ENCODE data around the gene RIMS3.

Gene RIMS3

DNA sequence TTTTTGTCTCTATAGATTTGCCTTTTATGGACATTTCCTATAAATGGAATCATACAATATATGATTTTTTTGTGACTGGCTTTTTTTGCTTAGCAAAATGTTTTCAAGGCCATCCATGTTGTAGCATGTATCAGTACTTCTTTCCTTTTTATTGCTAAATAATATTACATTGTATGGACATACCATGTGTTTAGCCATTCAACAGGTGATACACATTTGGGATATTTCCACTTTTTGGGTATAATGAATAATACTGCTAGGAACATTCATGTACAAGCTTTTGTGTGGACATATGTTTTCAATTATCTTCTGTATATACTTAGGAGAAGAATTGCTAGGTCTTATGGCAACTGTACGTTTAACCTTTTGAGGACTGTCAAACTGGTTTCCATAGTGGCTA lies 47.4 kb downstream of the RIMS3 start:
- Histone ChIP-seq H3K4me1 (ENCODE audit: insufficient read depth, poor library complexity, severe bottlenecking) (no peaks in the 10 kb centered on the region), H3K27me3 (ENCODE audit: insufficient read depth, poor library complexity, severe bottlenecking) (no peaks in the 10 kb centered on the region), H3K9me3 (ENCODE audit: severe bottlenecking) (no peaks in the 10 kb centered on the region), H3K27ac (ENCODE audit: poor library complexity, severe bottlenecking) (no peak overlapping the region), H3K36me3 (ENCODE audit: low read depth) (no peaks in the 10 kb centered on the region), H3K4me3 (ENCODE audit: severe bottlenecking) (no peak overlapping the region)
- ATAC-seq (ENCODE audit: low read depth) (no peak), DNase-seq (ENCODE audit: low spot score) (no peak)
- TF ChIP-seq, protein P1, sequence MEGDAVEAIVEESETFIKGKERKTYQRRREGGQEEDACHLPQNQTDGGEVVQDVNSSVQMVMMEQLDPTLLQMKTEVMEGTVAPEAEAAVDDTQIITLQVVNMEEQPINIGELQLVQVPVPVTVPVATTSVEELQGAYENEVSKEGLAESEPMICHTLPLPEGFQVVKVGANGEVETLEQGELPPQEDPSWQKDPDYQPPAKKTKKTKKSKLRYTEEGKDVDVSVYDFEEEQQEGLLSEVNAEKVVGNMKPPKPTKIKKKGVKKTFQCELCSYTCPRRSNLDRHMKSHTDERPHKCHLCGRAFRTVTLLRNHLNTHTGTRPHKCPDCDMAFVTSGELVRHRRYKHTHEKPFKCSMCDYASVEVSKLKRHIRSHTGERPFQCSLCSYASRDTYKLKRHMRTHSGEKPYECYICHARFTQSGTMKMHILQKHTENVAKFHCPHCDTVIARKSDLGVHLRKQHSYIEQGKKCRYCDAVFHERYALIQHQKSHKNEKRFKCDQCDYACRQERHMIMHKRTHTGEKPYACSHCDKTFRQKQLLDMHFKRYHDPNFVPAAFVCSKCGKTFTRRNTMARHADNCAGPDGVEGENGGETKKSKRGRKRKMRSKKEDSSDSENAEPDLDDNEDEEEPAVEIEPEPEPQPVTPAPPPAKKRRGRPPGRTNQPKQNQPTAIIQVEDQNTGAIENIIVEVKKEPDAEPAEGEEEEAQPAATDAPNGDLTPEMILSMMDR (IDR thresholded peaks at IDR 0.05; ENCODE audit: poor library complexity, severe bottlenecking), result no peak

DNA sequence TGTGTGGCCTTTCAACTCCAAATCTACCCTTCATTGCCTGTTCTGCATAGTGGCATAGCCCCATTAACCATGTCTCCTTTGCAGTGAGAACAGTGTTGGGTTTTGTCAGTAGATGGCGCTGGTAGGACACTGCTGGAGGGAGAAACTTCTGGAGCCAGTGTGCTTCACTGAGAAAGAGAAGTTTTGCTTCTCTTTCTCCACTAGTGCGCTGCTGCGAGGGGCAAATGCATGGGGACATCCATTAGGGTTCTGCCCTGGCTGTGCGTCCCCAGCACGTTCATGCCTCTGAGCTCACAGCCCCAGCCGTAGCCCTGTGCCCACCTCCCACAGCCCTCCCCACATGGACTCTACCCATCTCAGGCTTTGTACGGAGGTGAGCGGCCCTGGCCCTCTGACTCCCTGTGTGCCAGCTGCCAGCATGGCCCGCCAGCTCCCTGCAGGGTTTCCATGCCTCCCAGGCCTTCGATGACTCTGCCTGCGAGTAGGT lies 53.1 kb downstream of the RIMS3 start:
- no peak for DNase-seq (ENCODE audit: low spot score)
- no peak overlapping the region for H3K4me3 ChIP-seq (ENCODE audit: severe bottlenecking)
- ATAC-seq (ENCODE audit: low read depth), result peak; percentile 78
- no peak overlapping the region for H3K27ac ChIP-seq (ENCODE audit: poor library complexity, severe bottlenecking)
- TF ChIP-seq, protein P1 (IDR thresholded peaks at IDR 0.05; ENCODE audit: poor library complexity, severe bottlenecking), result peak; percentile 90
- no peaks in the 10 kb centered on the region for H3K4me1 ChIP-seq (ENCODE audit: insufficient read depth, poor library complexity, severe bottlenecking)
- H3K9me3 ChIP-seq (ENCODE audit: severe bottlenecking), result no peaks in the 10 kb centered on the region
- no peaks in the 10 kb centered on the region for H3K27me3 ChIP-seq (ENCODE audit: insufficient read depth, poor library complexity, severe bottlenecking)
- no peaks in the 10 kb centered on the region for H3K36me3 ChIP-seq (ENCODE audit: low read depth)

DNA sequence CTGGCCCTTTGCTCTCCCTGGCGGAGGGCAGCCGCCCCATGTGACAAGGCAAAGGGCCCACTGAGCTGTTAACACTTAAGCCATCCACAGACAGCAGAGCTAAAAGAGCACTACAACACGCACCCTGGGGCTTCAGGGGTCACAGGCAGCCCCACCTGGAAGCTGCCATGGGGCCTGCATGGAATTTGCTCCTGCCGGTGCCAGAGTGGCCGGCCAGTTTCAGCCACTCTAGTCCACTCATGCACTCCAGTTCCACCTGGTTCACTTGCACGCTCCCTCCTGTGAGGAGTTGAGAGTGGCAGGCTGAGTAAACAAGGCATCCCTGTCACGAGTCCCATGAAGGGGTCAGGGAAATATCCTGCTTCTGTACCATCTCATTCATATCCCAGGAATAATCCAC lies 55.3 kb downstream of the RIMS3 start:
- Histone ChIP-seq H3K27me3 (ENCODE audit: insufficient read depth, poor library complexity, severe bottlenecking) (no peaks in the 10 kb centered on the region), H3K4me1 (ENCODE audit: insufficient read depth, poor library complexity, severe bottlenecking) (no peaks in the 10 kb centered on the region), H3K27ac (ENCODE audit: poor library complexity, severe bottlenecking) (no peak overlapping the region), H3K4me3 (ENCODE audit: severe bottlenecking) (no peak overlapping the region), H3K36me3 (ENCODE audit: low read depth) (no peaks in the 10 kb centered on the region), H3K9me3 (ENCODE audit: severe bottlenecking) (no peaks in the 10 kb centered on the region)
- TF ChIP-seq, protein P1 (IDR thresholded peaks at IDR 0.05; ENCODE audit: poor library complexity, severe bottlenecking), result no peak
- ATAC-seq (ENCODE audit: low read depth) (no peak), DNase-seq (ENCODE audit: low spot score) (no peak)

DNA sequence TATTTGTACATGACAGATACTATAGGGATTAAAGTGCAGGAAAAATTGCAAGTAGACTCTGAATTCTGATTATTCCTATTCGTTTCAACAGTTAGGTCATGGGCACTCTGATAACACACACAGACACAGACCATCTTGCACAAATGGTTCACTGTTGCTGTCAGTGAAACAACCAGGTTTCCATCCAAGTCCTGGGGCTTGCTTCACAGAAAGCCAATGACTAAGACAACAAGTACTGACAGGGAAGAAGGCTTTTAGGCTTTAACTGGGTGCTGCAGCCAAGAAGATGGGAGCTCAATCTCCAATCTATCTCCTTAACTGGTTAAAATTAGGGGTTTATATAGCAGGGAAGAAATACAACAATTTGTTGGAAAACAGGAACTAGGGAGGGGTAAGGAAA lies 57.6 kb downstream of the RIMS3 start:
- H3K27ac ChIP-seq (ENCODE audit: poor library complexity, severe bottlenecking), result no peak overlapping the region
- no peaks in the 10 kb centered on the region for H3K9me3 ChIP-seq (ENCODE audit: severe bottlenecking)
- H3K36me3 ChIP-seq (ENCODE audit: low read depth), result no peaks in the 10 kb centered on the region
- 0 out of 3 replicates have a peak, but pooled peaks have one; percentile 35 for ATAC-seq (ENCODE audit: low read depth)
- no peaks in the 10 kb centered on the region for H3K27me3 ChIP-seq (ENCODE audit: insufficient read depth, poor library complexity, severe bottlenecking)
- DNase-seq (ENCODE audit: low spot score), result no peak
- no peak overlapping the region for H3K4me3 ChIP-seq (ENCODE audit: severe bottlenecking)
- TF ChIP-seq, protein P1 (IDR thresholded peaks at IDR 0.05; ENCODE audit: poor library complexity, severe bottlenecking), result no peak
- no peaks in the 10 kb centered on the region for H3K4me1 ChIP-seq (ENCODE audit: insufficient read depth, poor library complexity, severe bottlenecking)

DNA sequence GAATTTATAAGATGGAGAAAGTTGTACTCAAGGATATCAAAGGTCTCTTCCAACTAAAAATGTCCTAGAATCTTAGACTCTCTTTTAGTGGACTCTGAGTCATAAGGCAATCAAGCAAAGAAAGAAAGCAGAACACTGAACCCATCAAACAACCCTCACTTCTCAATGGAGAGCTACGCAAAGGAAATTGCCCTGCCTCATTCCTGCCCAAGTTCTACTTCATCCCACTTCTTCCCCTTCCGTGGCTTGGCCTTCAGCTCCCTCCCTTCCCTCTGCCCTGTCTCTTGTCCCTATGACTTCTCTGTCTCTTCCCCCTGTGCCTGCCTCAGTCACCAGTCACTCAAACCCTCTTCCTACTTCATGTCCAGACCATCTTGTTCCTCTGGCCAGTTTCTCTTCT lies 58.5 kb downstream of the RIMS3 start:
- DNase-seq (ENCODE audit: low spot score) (no peak), ATAC-seq (ENCODE audit: low read depth) (no peak)
- no peaks in the 10 kb centered on the region for H3K36me3 ChIP-seq (ENCODE audit: low read depth)
- H3K27me3 ChIP-seq (ENCODE audit: insufficient read depth, poor library complexity, severe bottlenecking), result no peaks in the 10 kb centered on the region
- H3K9me3 ChIP-seq (ENCODE audit: severe bottlenecking), result no peaks in the 10 kb centered on the region
- TF ChIP-seq, protein P1 (IDR thresholded peaks at IDR 0.05; ENCODE audit: poor library complexity, severe bottlenecking), result no peak
- no peak overlapping the region for H3K4me3 ChIP-seq (ENCODE audit: severe bottlenecking)
- no peaks in the 10 kb centered on the region for H3K4me1 ChIP-seq (ENCODE audit: insufficient read depth, poor library complexity, severe bottlenecking)
- no peak overlapping the region for H3K27ac ChIP-seq (ENCODE audit: poor library complexity, severe bottlenecking)

Measured in RWPE2 (cell line).